HepG2 (cell line): ENCODE data around the gene SIX5. TPM values are rescaled to one million over a fixed set of nuclear protein-coding genes. Genes with fewer than 3 reads are reported as not detected.
A peak's percentile ranks its signal among the peaks of the same experiment; 100 is the strongest.

Source experiments
- BATF2 ChIP-seq: sonication (generic); formaldehyde crosslinking; IDR thresholded peaks from 2 replicates; pipeline ENCODE4 v1.8.0; 2022; ENCODE audit warnings: mild to moderate bottlenecking, missing genetic modification reagents, moderate library complexity
- ELF1 ChIP-seq: sonication (generic); formaldehyde crosslinking; IDR thresholded peaks from 2 replicates; pipeline ENCODE4 v1.4.0; 2020; ENCODE audit warnings: missing genetic modification reagents
- HIVEP1 ChIP-seq: sonication (generic); formaldehyde crosslinking; IDR thresholded peaks from 2 replicates; pipeline ENCODE4 v1.4.0; 2020; ENCODE audit warnings: mild to moderate bottlenecking, missing genetic modification reagents
- KIAA2018 ChIP-seq: sonication (generic); formaldehyde crosslinking; IDR thresholded peaks from 2 replicates; pipeline ENCODE4 v1.5.0; 2020; ENCODE audit warnings: mild to moderate bottlenecking, missing genetic modification reagents, borderline replicate concordance
- KLF9 ChIP-seq: IDR thresholded peaks from 2 replicates; pipeline ENCODE4 v1.6.1; 2016; ENCODE audit warnings: low read depth
- ZNF414 ChIP-seq: sonication (generic); formaldehyde crosslinking; IDR thresholded peaks from 2 replicates; pipeline ENCODE4 v1.5.0; 2020; ENCODE audit warnings: missing genetic modification reagents
- ZNF598 ChIP-seq: sonication (generic); formaldehyde crosslinking; IDR thresholded peaks from 2 replicates; pipeline ENCODE4 v1.5.1; 2020; ENCODE audit warnings: mild to moderate bottlenecking, missing genetic modification reagents, borderline replicate concordance
- polyA plus RNA-seq, 8 experiments: library from polyadenylated mRNA; depleted of rRNA in 3 of 8; stranded (reverse) in 7 of 8; unstranded in 1 of 8; fragments of >200 nt; fragmentation: Illumina TruSeq in 4 of 8; extraction: Trizol in 4 of 8; gene quantifications; 2 replicates each; pipeline versions ENCODE4 v1.2.1 to v1.2.3, GENCODE V29; 2011 to 2016; ENCODE audit warnings: low read depth in 4 of 8, missing spikeins in 1 of 8, mixed read lengths in 1 of 8; ENCODE audit not compliant: insufficient read depth in 1 of 8
- total RNA-seq, 5 experiments: library from RNA; depleted of rRNA; stranded (reverse); fragments of >200 nt; fragmentation: Illumina TruSeq; extraction: Trizol; gene quantifications; 2 replicates each; pipeline ENCODE4 v1.2.3, GENCODE V29; 2016; ENCODE audit warnings: low read depth in 1 of 5

SIX5 gene
- total and polyA plus RNA-seq, 2 of the 13 experiments (the other 11 are each of a cell fraction or from before 2014, with no cell fraction given) = 7.7 to 10.5 TPM

- TF ChIP-seq BATF2 (CRISPR knock-in tag) (peak; percentile 80; the same call in 1 of the 2 replicates), ZNF598 (no peak), HIVEP1 (peak; percentile 97), KLF9 (CRISPR knock-in tag) (peak; percentile 71; the same call in 1 of the 2 replicates), ZNF414 (no peak), ELF1 (CRISPR knock-in tag) (peak; percentile 67), KIAA2018 (no peak)
Measured at GRCh38 chr19:45768984-45769782, at the start of gene SIX5 (continued).
